GM12865 (cell line): Measurements from ENCODE around the gene PYHIN1.

ENCODE experiments used
- DNase-seq: peaks from one replicate; pipeline ENCODE4 v3.0.0; 2010; ENCODE audit warnings: low read depth
- H3K4me3 ChIP-seq: 2 replicates; pipeline ENCODE4 v1.5.1; 2011; ENCODE audit warnings: mild to moderate bottlenecking, low read depth, low read length, control low read depth
- TF ChIP-seq, protein P1 (sequence below): IDR thresholded peaks from 2 replicates; pipeline ENCODE4 v1.5.1; 2011; ENCODE audit warnings: low read length, control low read depth, low read depth, inconsistent platforms; ENCODE audit not compliant: insufficient read depth; ENCODE audit errors: missing control alignments

Gene PYHIN1

GRCh38 chr1:158972841-158973240 is 41.5 kb downstream of the PYHIN1 start:
- TF ChIP-seq, protein P1, sequence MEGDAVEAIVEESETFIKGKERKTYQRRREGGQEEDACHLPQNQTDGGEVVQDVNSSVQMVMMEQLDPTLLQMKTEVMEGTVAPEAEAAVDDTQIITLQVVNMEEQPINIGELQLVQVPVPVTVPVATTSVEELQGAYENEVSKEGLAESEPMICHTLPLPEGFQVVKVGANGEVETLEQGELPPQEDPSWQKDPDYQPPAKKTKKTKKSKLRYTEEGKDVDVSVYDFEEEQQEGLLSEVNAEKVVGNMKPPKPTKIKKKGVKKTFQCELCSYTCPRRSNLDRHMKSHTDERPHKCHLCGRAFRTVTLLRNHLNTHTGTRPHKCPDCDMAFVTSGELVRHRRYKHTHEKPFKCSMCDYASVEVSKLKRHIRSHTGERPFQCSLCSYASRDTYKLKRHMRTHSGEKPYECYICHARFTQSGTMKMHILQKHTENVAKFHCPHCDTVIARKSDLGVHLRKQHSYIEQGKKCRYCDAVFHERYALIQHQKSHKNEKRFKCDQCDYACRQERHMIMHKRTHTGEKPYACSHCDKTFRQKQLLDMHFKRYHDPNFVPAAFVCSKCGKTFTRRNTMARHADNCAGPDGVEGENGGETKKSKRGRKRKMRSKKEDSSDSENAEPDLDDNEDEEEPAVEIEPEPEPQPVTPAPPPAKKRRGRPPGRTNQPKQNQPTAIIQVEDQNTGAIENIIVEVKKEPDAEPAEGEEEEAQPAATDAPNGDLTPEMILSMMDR, result peak; percentile 14
- peak; percentile 47 for DNase-seq
- no peak overlapping the region for H3K4me3 ChIP-seq

DNA sequence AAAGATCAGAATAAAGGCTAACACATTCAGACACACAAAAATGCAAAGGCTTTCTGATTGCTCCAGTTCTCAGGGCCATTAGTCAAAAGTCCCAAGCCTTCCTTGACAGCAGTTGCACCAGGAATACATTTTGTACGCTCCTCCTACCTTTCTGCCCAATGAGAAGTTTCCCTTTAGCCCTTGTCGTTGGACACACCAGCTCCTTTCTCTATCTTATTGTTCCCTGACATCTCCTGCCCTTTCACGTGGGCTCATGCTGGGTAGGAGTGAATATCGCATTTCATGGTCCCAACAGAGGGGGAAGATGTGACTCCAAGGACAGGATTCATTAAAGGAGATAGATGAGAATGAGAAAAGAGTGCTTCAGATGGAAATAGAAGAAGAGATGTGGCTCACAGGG is 44.9 kb downstream of the PYHIN1 start:
- TF ChIP-seq, protein P1, result no peak
- no peak for DNase-seq
- no peak overlapping the region for H3K4me3 ChIP-seq

DNA sequence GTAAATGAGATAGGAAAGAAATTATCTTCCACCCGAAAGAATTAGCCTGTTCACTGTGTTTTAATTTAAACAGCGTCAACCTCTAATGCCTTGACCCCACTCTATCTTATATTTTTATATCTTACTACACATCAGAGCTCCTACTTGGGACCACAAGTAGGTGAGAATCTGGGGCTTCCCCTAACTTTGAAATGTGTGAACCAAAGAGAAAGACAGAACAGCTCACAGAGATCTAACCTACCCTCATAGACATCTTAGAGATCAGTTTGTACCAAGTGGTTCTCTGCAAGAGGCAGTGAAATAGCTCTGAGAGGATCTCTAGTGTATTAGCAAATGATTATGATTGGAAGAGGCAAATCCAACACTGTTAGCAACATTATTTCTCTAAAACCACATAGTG is 47.4 kb downstream of the PYHIN1 start:
- no peak overlapping the region for H3K4me3 ChIP-seq
- TF ChIP-seq, protein P1, result no peak
- DNase-seq, result no peak

DNA sequence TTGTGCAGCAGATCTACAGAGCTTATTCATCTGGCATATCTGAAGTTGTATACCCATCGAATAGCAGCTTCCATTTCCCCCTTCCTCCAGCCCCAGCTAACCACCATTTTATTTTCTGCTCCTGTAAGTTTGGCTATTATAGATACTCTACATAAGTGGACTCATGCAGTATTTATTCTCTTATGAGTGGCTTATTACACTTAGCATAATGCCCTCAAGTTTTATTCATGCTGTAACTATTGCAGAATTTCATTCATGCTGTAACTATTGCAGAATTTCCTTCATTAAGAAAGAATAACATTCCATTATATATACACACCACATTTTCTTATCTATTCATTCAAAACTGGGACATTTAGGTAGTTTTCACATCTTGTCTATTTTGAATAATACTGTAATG is 47.9 kb downstream of the PYHIN1 start:
- no peak overlapping the region for H3K4me3 ChIP-seq
- no peak for DNase-seq
- TF ChIP-seq, protein P1, result no peak

DNA sequence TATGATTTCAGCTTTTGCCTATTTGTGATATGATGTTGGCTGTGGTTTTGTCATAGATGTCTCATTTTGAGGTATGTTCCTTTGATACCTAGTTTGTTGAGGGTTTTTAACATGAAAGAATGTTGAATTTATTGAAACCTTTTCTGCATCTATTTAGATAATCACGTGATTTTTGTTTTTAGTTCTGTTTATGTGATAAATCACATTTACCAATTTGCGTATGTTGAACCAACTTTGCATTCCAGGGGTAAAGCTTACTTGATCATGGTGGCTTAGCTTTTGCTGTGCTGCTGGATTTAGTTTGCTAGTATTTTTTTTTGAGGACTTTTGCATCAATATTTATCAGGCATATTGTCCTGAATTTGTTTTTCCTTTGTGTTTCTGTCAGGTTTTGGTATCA is 51.9 kb downstream of the PYHIN1 start:
- no peak overlapping the region for H3K4me3 ChIP-seq
- TF ChIP-seq, protein P1, result no peak
- DNase-seq, result no peak

DNA sequence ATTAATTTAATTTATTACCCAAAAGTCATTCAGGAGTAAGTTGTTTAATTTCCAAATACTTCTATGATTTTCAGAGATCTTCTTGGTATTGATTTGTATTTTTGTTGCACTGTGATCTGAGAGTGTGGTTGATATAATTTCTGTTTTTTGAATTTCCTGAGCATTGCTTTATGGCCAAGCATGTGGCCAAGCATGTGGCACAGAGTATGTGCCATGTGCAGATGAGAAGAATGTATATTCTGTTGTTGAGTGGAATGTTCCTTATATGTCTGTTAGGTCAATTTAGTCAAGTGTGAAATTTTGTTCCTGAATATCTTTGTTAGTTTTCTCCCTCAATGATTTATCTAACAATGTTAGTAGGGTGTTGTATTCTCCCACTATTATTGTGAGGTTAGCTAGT is 53.0 kb downstream of the PYHIN1 start:
- DNase-seq, result no peak
- no peak overlapping the region for H3K4me3 ChIP-seq
- TF ChIP-seq, protein P1, result no peak

- TF ChIP-seq, protein P1, result no peak
- DNase-seq, result no peak
- H3K4me3 ChIP-seq, result no peak overlapping the region
Observed at GRCh38 chr1:158989424-158989823, 58.1 kb downstream of the PYHIN1 start.
